DOHH2 (cell line): ENCODE results near the gene GMDS.

Experiments used
- CTCF ChIP-seq: fragments of 200-600 bp; sonication (generic); IDR thresholded peaks from one replicate; pipeline ENCODE4 v1.5.1; 2014; ENCODE audit warnings: antibody characterized with exemption, mild to moderate bottlenecking, low read depth, low read length; ENCODE audit not compliant: poor library complexity, severe bottlenecking
- EZH2phosphoT487 ChIP-seq: fragments of 200-600 bp; sonication (generic); IDR thresholded peaks from 2 replicates; pipeline ENCODE4 v1.6.1; 2017; ENCODE audit warnings: borderline replicate concordance, mild to moderate bottlenecking, antibody characterized with exemption, low read length, moderate library complexity, mixed read lengths

GRCh38 chr6:1730882-1731281 is 514.5 kb downstream of the GMDS start:
- TF ChIP-seq CTCF (no peak), EZH2phosphoT487 (no peak)
